GM12891 (cell line): ENCODE measurements around the gene PRELID3B.
A peak's percentile ranks its signal among the peaks of the same experiment; 100 is the strongest.

Source experiments
- POLR2A ChIP-seq: IDR thresholded peaks from 2 replicates; pipeline ENCODE4 v1.6.1; 2011; ENCODE audit warnings: low read depth, low read length, control low read depth
- POLR2AphosphoS5 ChIP-seq: IDR thresholded peaks from 2 replicates; pipeline ENCODE4 v1.6.1; 2011; ENCODE audit warnings: low read depth, low read length, control low read depth
- POU2F2 ChIP-seq: IDR thresholded peaks from 2 replicates; pipeline ENCODE4 v1.6.1; 2011; ENCODE audit warnings: low read depth, mild to moderate bottlenecking, control low read depth, low read length, moderate library complexity
- SPI1 ChIP-seq: IDR thresholded peaks from 2 replicates; pipeline ENCODE4 v1.6.1; 2011; ENCODE audit warnings: low read depth, low read length, control low read depth
- TAF1 ChIP-seq: IDR thresholded peaks from 2 replicates; pipeline ENCODE4 v1.6.1; 2011; ENCODE audit warnings: low read depth, low read length, control low read depth

- TF ChIP-seq SPI1 (peak; percentile 84; the same call in 1 of the 2 replicates), POLR2A (no peak), POLR2AphosphoS5 (no peak), TAF1 (no peak), POU2F2 (no peak)
These were observed 38.2 kb downstream of the PRELID3B start for GRCh38 chr20:59004493-59004762.
